ENCODE data around the gene RPH3AL.
"Not testable (repeated sequence)": the region's sequence is repeated elsewhere in the genome, so short reads cannot be mapped to it uniquely, and the experiment has no call there.

Gene RPH3AL

GRCh38 chr17:200586-200985 lies 152.0 kb downstream of the RPH3AL start:
- DNase-seq (ENCODE audit: low read depth): no peak

- no peak for DNase-seq (ENCODE audit: low read depth)
Measured at GRCh38 chr17:199806-200545, 152.6 kb downstream of the RPH3AL start.

GRCh38 chr17:199191-199604 lies 153.4 kb downstream of the RPH3AL start:
- DNase-seq (ENCODE audit: low read depth): peak; percentile 35

GRCh38 chr17:198225-198624 lies 154.4 kb downstream of the RPH3AL start:
- DNase-seq (ENCODE audit: low read depth): not testable (repeated sequence)

GRCh38 chr17:197352-197751 lies 155.3 kb downstream of the RPH3AL start:
- no peak for DNase-seq (ENCODE audit: low read depth)

- DNase-seq (ENCODE audit: low read depth): no peak
Measured at GRCh38 chr17:194828-195602, 157.6 kb downstream of the RPH3AL start.

GRCh38 chr17:193841-194806 lies 158.5 kb downstream of the RPH3AL start:
- DNase-seq (ENCODE audit: low read depth): no peak

GRCh38 chr17:193426-193810 lies 159.2 kb downstream of the RPH3AL start:
- DNase-seq (ENCODE audit: low read depth): no peak

GRCh38 chr17:192666-193425 lies 159.8 kb downstream of the RPH3AL start:
- no peak for DNase-seq (ENCODE audit: low read depth)

GRCh38 chr17:189444-189843 lies 163.2 kb downstream of the RPH3AL start:
- no peak for DNase-seq (ENCODE audit: low read depth)

GRCh38 chr17:187130-187529 lies 165.5 kb downstream of the RPH3AL start:
- no peak for DNase-seq (ENCODE audit: low read depth)

- DNase-seq (ENCODE audit: low read depth): no peak
Measured at GRCh38 chr17:185445-186138, 167.0 kb downstream of the RPH3AL start.

- no peak for DNase-seq (ENCODE audit: low read depth)
Measured at GRCh38 chr17:183021-183420, 169.6 kb downstream of the RPH3AL start.

GRCh38 chr17:182050-182751 lies 170.4 kb downstream of the RPH3AL start:
- no peak for DNase-seq (ENCODE audit: low read depth)

GRCh38 chr17:181245-182049 lies 171.2 kb downstream of the RPH3AL start, which contains the start of gene DOC2B:
DOC2B (minus strand) TSS chr17:181650; CDS start chr17:181479, 171 bp downstream.
- peak; percentile 54 for DNase-seq (ENCODE audit: low read depth)

- no peak for DNase-seq (ENCODE audit: low read depth)
Measured at GRCh38 chr17:180381-181244, 172.0 kb downstream of the RPH3AL start.

- DNase-seq (ENCODE audit: low read depth): no peak
Measured at GRCh38 chr17:179781-180380, 172.7 kb downstream of the RPH3AL start.

- DNase-seq (ENCODE audit: low read depth): no peak
Measured at GRCh38 chr17:179066-179432, 173.6 kb downstream of the RPH3AL start.

All from iris pigment epithelial cell (primary cell).